Measurements from ENCODE around the gene CD9.

GRCh38 chr12:6206327-6206726 is 6.1 kb downstream of the CD9 start:
- TF ChIP-seq CTCF (conservative IDR thresholded peaks at IDR 0.05 in 1 of 2, IDR thresholded peaks at IDR 0.05 in 1 of 2; ENCODE audit: low read depth in 1 of 2, low read length in 2 of 2) (no peak), EZH2 (IDR thresholded peaks at IDR 0.05; ENCODE audit: low read length, missing control alignments) (no peak)

All from fibroblast of lung (primary cell).